GM19023 (cell line): ENCODE data around the gene ZNF141.
"Not testable (repeated sequence)": the region's sequence is repeated elsewhere in the genome, so short reads cannot be mapped to it uniquely, and the experiment has no call there.

Source experiments
- ATAC-seq: cut with Tn5 transposase; IDR thresholded peaks from one replicate; pipeline ENCODE4 v1.9.1; 2021; ENCODE audit warnings: mild to moderate bottlenecking, moderate library complexity; ENCODE audit not compliant: unreplicated experiment

The ZNF141 gene

DNA sequence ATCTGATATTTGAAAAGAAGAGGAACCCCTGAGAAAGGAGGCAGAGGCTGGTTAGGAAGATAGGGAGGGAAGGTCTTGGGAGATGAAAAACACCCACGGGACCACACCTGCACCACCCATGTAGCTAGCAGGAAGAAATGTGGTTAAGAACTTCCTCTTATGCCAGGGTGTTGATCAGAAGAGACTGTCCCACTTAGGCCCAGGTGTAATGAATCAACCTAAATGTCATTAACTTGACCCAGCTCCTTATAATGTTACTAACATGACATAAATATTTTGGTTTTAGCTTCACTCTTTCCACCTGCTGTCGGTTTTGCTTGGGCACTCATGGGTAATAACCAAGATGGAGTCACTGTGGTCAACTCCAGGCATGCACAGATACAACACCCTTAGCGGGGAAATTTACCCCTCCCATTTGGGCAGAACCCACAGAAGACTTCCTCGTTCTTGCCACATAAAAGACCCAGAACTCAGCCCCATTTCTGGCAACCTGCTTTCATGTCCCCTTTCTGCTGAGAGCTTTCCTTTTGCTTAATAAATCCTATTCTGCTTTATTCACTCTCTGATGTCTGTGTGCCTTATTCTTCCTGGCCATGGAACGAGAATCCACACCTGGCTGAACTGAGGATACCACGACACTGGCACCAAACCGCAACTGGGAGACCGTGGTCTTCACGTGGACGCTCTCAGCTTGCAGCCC lies 46.8 kb downstream of the ZNF141 start:
- no peak for ATAC-seq

DNA sequence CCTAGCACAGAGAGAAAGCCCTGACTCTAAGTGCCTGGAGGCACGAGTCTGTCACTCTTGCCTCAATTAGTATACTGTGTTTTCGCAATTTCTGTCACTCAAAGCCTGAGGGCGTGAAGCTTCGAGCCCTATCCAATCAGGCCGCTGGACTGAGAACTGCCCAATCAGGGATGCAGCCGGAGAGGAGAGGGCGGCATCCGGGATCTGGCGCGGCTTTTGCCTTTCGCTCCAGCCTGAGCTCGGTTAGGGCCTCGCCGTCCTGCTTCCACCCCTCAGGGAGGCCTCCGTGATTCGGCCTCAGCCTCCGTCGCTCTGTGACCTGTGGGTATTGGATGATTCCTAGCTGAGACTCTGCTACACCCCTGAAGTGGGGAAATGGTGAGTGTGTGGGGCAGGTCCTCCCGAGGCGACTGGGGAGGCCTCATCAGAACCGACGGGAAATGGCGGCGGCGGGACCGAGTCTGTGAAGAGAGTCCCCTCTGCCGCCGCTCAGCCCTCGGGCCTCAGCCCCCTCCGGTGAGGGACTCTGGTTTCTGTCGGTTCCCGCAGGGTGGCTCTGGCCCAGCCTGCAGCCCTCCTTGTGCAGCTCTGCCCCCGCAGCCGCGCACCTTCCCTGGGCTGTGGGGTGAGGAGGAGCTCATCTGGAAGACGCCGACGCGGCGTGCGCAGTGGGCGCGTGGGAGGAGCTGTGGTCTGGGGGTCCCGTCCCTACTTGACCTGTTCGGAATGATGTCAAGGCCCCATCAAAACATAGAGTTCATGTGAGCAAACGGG lies 48.5 kb downstream of the ZNF141 start:
- no peak for ATAC-seq

DNA sequence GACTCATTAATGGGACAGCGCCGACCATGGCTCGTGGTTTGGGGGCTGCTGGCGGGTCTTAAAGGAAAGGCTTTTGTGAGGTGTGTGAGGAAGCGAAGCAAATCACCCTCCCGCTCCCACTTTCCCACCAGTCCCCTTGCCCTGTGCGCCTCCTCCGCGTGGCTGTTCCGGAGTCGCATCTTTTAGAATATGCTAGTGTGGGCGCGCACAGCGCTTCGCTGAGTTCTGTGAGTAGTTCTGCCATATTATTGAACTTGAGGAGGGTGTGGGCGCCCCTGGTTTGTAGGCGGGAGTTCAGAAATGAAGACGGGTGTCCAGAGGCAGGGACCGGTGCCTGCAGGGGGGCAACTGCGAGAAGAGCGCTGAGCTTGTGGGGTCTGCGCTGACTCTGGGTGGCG lies 49.1 kb downstream of the ZNF141 start:
- ATAC-seq = no peak

DNA sequence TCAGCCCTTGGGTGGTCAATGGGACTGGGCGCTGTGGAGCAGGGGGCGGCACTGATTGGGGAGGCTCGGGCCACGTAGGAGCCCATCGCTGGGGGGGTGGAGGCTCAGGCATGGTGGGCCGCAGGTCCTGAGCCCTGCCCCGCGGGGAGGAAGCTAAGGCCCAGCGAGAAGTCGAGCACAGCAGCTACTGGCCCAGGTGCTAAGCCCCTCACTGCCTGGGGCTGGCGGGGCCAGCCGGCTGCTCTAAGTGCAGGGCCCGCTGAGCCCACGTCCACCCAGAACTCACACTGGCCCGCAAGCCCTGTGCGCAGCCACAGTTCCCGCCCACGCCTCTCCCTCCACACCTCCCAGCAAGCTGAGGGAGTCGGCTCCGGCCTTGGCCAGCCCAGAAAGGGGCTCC lies 66.4 kb downstream of the ZNF141 start:
- no peak for ATAC-seq

DNA sequence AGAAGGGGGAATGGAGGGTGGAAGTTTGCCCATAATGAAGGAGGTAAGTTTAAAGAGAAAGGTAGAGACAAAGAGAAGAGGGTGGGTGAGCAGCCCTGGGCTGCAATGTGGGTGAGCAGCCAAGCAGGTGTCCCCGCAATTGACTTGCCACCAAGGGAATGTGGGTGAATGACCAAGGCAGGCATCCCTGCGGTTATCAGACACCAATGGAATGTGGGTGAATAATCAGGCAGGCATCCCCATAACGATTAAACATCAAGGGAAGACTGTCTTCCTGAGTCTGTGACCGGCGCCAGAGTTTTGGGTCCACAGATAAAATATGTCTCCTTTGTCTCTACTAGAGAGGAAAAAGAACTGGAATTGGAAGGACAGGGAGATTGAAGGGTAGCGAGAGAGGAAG lies 70.7 kb downstream of the ZNF141 start:
- not testable (repeated sequence) for ATAC-seq

DNA sequence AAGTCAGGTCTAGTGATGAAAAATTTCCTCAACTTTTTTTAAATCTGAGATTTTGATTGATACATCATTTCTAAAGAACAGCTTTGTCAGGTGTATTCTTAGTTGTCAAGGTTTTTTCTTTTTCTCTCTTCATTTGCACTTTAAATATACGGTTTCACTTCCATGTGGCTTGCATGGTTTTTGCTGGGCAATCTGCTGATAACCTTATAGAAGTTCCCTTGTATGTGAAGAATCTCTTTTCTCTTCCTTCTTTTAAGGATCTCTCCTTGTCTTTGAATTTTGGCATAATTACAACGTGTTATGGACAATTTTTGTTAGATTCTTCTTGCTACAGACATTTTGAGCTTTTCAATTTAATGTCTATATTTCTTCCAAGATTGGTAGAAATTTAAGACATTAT lies 85.0 kb downstream of the ZNF141 start:
- no peak for ATAC-seq
